Hepatocyte (in vitro differentiated cells): ENCODE results near the gene SPINK1. TPM values are rescaled to one million over a fixed set of nuclear protein-coding genes. Genes with fewer than 3 reads are reported as not detected.
"Not testable (repeated sequence)": the region's sequence is repeated elsewhere in the genome, so short reads cannot be mapped to it uniquely, and the experiment has no call there.

Experiments used
- DNase-seq: peaks from one replicate; pipeline ENCODE4 v3.0.0-alpha.2; 2016; ENCODE audit warnings: low spot score
- H2AFZ ChIP-seq: fragments of 200-600 bp; sonication (generic); 2 replicates; pipeline ENCODE4 v1.6.0; 2016; ENCODE audit warnings: antibody characterized with exemption, mild to moderate bottlenecking
- H3K27ac ChIP-seq: fragments of 200-600 bp; sonication (generic); 2 replicates; pipeline ENCODE4 v1.5.1; 2016; ENCODE audit warnings: mild to moderate bottlenecking
- H3K27me3 ChIP-seq: fragments of 200-600 bp; sonication (generic); 2 replicates; pipeline ENCODE4 v1.6.1; 2016
- H3K36me3 ChIP-seq: fragments of 200-600 bp; sonication (generic); replicated peaks from 2 replicates; pipeline ENCODE4 v1.5.1; 2016; ENCODE audit warnings: low read depth; ENCODE audit not compliant: insufficient read depth
- H3K4me1 ChIP-seq: fragments of 200-600 bp; sonication (generic); 2 replicates; pipeline ENCODE4 v1.5.1; 2016; ENCODE audit warnings: mild to moderate bottlenecking, moderate library complexity; ENCODE audit not compliant: insufficient read depth
- H3K4me2 ChIP-seq: fragments of 200-600 bp; sonication (generic); 2 replicates; pipeline ENCODE4 v1.6.0; 2016
- H3K4me3 ChIP-seq: fragments of 200-600 bp; sonication (generic); 2 replicates; pipeline ENCODE4 v1.5.1; 2016; ENCODE audit warnings: mild to moderate bottlenecking
- H3K79me2 ChIP-seq: fragments of 200-600 bp; sonication (generic); 2 replicates; pipeline ENCODE4 v1.6.0; 2017; ENCODE audit warnings: mild to moderate bottlenecking
- H3K9me2 ChIP-seq: fragments of 200-600 bp; sonication (generic); replicated peaks from 2 replicates; pipeline ENCODE4 v1.6.0; 2017; ENCODE audit warnings: mild to moderate bottlenecking; ENCODE audit not compliant: insufficient read depth
- H3K9me3 ChIP-seq: fragments of 200-600 bp; sonication (generic); 2 replicates; pipeline ENCODE4 v1.5.1; 2016; ENCODE audit warnings: low read depth, mild to moderate bottlenecking
- H4K20me1 ChIP-seq: fragments of 200-600 bp; sonication (generic); 2 replicates; pipeline ENCODE4 v1.6.0; 2016; ENCODE audit warnings: mild to moderate bottlenecking; ENCODE audit not compliant: insufficient read depth, poor library complexity, severe bottlenecking
- CTCF ChIP-seq: fragments of 200-600 bp; sonication (generic); IDR thresholded peaks from 2 replicates; pipeline ENCODE4 v1.5.1; 2016; ENCODE audit warnings: antibody characterized with exemption, mild to moderate bottlenecking; ENCODE audit not compliant: poor library complexity
- EZH2 ChIP-seq: fragments of 200-600 bp; sonication (generic); IDR thresholded peaks from 2 replicates; pipeline ENCODE4 v1.6.1; 2016; ENCODE audit warnings: antibody characterized with exemption, mild to moderate bottlenecking, borderline replicate concordance
- EZH2phosphoT487 ChIP-seq: fragments of 200-600 bp; sonication (generic); IDR thresholded peaks from one replicate; pipeline ENCODE4 v1.6.1; 2018; ENCODE audit warnings: antibody characterized with exemption, mild to moderate bottlenecking, low read depth, moderate library complexity; ENCODE audit not compliant: unreplicated experiment, severe bottlenecking
- WGBS: methylation state at CpG from one replicate; pipeline ENCODE4 v1.1.6; 2016; ENCODE audit warnings: low lambda C conversion rate; ENCODE audit errors: missing lambda C conversion rate; 5-methylcytosine and 5-hydroxymethylcytosine counted together
- polyA plus RNA-seq: library from polyadenylated mRNA; unstranded; fragments of >200 nt; fragmentation: Nextera tagmentation; extraction: Ambion mirVana; gene quantifications from 2 replicates; pipeline ENCODE4 v1.2.1, GENCODE V29; 2016
- total RNA-seq: library from RNA; depleted of rRNA; stranded (reverse); fragments of >200 nt; gene quantifications from 2 replicates; pipeline ENCODE4 v1.2.3, GENCODE V29; 2014

The SPINK1 gene
- total and polyA plus RNA-seq, 2 experiments from 2014 or later, result 1,467 to 2,947 TPM

- Histone ChIP-seq H3K36me3 (no peaks in the 10 kb centered on the region), H3K9me2 (no peaks in the 10 kb centered on the region), H4K20me1 (no peaks in the 10 kb centered on the region), H3K27ac (no peak overlapping the region), H3K4me3 (no peak overlapping the region), H2AFZ (no peak overlapping the region), H3K4me2 (no peak overlapping the region), H3K4me1 (no peaks in the 10 kb centered on the region), H3K27me3 (no peaks in the 10 kb centered on the region), H3K9me3 (no peaks in the 10 kb centered on the region), H3K79me2 (no peaks in the 10 kb centered on the region)
- no peak for DNase-seq
- TF ChIP-seq EZH2phosphoT487 (no peak), EZH2 (no peak), CTCF (no peak)
- WGBS, result 84% methylated on average over 1 of the region's 1 CpG
These were observed 27.5 kb downstream of the SPINK1 start for GRCh38 chr5:147803926-147804325.

- H3K9me3 ChIP-seq, H3K79me2 ChIP-seq, H3K9me2 ChIP-seq, H3K4me1 ChIP-seq, H3K27ac ChIP-seq, H3K4me3 ChIP-seq, H4K20me1 ChIP-seq, DNase-seq, H3K4me2 ChIP-seq, H2AFZ ChIP-seq, H3K27me3 ChIP-seq, H3K36me3 ChIP-seq: not testable (repeated sequence)
- WGBS, result 90% methylated on average over 3 of the region's 3 CpGs
These were observed 28.3 kb downstream of the SPINK1 start for GRCh38 chr5:147803161-147803560.

- TF ChIP-seq EZH2 (no peak), CTCF (no peak), EZH2phosphoT487 (no peak)
- Histone ChIP-seq H3K4me3 (no peak overlapping the region), H3K27ac (no peak overlapping the region), H3K36me3 (no peaks in the 10 kb centered on the region), H3K9me3 (no peaks in the 10 kb centered on the region), H3K4me2 (no peak overlapping the region), H2AFZ (no peak overlapping the region), H3K4me1 (no peaks in the 10 kb centered on the region), H3K79me2 (no peaks in the 10 kb centered on the region), H3K9me2 (no peaks in the 10 kb centered on the region), H4K20me1 (no peaks in the 10 kb centered on the region), H3K27me3 (no peaks in the 10 kb centered on the region)
- no peak for DNase-seq
- WGBS, result 72% methylated on average over 1 of the region's 1 CpG
These were observed 30.0 kb downstream of the SPINK1 start for GRCh38 chr5:147801461-147801860.

- no peaks in the 10 kb centered on the region for H3K9me3 ChIP-seq
- no peaks in the 10 kb centered on the region for H3K4me1 ChIP-seq
- H3K36me3 ChIP-seq, result no peaks in the 10 kb centered on the region
- H3K9me2 ChIP-seq, result no peaks in the 10 kb centered on the region
- H3K4me2 ChIP-seq, result no peak overlapping the region
- H3K27ac ChIP-seq, result no peak overlapping the region
- H3K27me3 ChIP-seq, result no peaks in the 10 kb centered on the region
- 84% methylated on average over 3 of the region's 3 CpGs for WGBS
- H2AFZ ChIP-seq, result no peak overlapping the region
- DNase-seq, result no peak
- TF ChIP-seq EZH2, result no peak
- no peak for TF ChIP-seq EZH2phosphoT487
- TF ChIP-seq CTCF, result no peak
- H3K4me3 ChIP-seq, result no peak overlapping the region
- H3K79me2 ChIP-seq, result no peaks in the 10 kb centered on the region
- no peaks in the 10 kb centered on the region for H4K20me1 ChIP-seq
These were observed 31.0 kb downstream of the SPINK1 start for GRCh38 chr5:147800491-147800890.
